ENCODE results near the gene EARS2. TPM values are rescaled to one million over a fixed set of nuclear protein-coding genes. Genes with fewer than 3 reads are reported as not detected.

The EARS2 gene
- total RNA-seq, 1 donor from 2014 or later: 21.1 TPM

DNA sequence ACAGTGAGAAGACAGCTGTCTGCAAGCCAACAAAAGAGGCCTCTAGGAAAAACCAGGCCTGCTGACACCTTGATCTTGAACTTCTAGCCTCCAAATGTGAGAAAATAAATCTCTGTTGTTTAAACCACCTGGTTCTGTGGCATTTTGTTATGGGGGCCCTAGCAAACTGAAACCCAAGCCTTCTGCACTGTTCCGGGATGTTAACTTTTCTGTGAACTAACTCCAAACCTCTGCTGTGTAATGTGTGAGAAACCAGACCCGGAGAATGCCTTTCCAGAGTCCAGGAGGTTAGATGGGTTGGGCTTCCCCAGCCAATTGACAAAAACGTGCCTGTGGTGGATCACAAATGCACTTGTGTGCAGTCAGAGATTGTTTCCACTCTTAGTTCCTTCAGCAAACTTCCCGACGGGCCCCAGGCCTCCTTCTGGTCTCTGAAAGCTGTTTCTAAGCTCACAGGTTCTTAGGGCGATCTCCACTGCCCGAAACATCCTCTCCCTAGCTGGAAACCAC is 33.2 kb downstream of the EARS2 start:
- Histone ChIP-seq H3K36me3 (peaks cover 70% of the 10 kb centered on the region), H3K27me3 (ENCODE audit: low read depth) (no peaks in the 10 kb centered on the region), H3K4me1 (peaks cover 11% of the 10 kb centered on the region), H3K9me3 (replicated peaks) (no peaks in the 10 kb centered on the region), H3K4me3 (no peak overlapping the region), H3K27ac (replicated peaks) (no peak overlapping the region)
- intact Hi-C loops (cut with micrococcal nuclease): no loop called here
- TF ChIP-seq, protein P1, sequence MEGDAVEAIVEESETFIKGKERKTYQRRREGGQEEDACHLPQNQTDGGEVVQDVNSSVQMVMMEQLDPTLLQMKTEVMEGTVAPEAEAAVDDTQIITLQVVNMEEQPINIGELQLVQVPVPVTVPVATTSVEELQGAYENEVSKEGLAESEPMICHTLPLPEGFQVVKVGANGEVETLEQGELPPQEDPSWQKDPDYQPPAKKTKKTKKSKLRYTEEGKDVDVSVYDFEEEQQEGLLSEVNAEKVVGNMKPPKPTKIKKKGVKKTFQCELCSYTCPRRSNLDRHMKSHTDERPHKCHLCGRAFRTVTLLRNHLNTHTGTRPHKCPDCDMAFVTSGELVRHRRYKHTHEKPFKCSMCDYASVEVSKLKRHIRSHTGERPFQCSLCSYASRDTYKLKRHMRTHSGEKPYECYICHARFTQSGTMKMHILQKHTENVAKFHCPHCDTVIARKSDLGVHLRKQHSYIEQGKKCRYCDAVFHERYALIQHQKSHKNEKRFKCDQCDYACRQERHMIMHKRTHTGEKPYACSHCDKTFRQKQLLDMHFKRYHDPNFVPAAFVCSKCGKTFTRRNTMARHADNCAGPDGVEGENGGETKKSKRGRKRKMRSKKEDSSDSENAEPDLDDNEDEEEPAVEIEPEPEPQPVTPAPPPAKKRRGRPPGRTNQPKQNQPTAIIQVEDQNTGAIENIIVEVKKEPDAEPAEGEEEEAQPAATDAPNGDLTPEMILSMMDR (IDR thresholded peaks at IDR 0.05; ENCODE audit: borderline replicate concordance): no peak
- DNase-seq: no peak

DNA sequence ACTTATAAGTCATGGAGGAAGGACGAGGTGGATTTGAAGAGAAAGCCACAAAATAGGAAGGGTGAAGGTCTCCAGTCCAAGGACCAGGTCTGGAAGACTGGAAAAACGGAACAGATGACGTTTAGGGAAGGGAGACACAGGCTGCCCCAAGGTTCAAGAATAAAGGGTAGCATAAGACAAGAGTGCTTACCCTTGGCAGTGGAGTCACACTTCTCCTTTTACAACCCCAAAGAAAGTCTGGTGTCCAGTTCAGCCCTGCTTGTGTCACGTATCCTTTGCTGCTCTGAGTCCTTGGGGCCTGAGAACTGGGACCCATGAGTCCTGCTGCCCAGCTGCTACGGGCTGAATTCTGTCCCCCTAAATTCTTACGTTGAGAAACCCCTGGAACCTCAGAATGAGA is 33.8 kb downstream of the EARS2 start:
- H3K4me3 ChIP-seq: no peak overlapping the region
- DNase-seq: no peak
- intact Hi-C loops (cut with micrococcal nuclease): no loop called here
- H3K4me1 ChIP-seq: peaks cover 9% of the 10 kb centered on the region
- no peaks in the 10 kb centered on the region for H3K9me3 ChIP-seq (replicated peaks)
- TF ChIP-seq, protein P1 (IDR thresholded peaks at IDR 0.05; ENCODE audit: borderline replicate concordance): no peak
- H3K27me3 ChIP-seq (ENCODE audit: low read depth): no peaks in the 10 kb centered on the region
- H3K36me3 ChIP-seq: peaks cover 64% of the 10 kb centered on the region
- no peak overlapping the region for H3K27ac ChIP-seq (replicated peaks)

DNA sequence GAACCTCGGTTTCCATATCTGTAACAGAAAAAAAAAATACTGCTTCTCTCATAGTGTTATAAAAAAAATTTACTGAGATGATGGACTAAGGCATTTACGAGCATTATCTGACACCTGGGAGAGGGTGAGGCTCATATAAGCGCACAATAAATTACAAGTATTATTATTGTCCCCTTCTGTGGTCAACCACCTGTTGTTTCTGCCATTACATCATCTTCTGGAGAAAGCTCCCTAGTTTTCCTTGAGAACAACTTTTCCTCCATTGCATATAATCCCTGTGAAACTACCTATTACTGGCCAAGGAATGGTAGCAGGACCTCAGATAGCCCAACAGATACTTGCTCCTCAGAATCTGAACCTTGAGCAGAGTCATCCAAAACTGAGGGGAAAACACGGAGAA is 35.2 kb downstream of the EARS2 start:
- Histone ChIP-seq H3K27ac (replicated peaks) (no peak overlapping the region), H3K4me3 (no peak overlapping the region), H3K9me3 (replicated peaks) (no peaks in the 10 kb centered on the region), H3K36me3 (peaks cover 57% of the 10 kb centered on the region), H3K27me3 (ENCODE audit: low read depth) (no peaks in the 10 kb centered on the region), H3K4me1 (peaks cover 5% of the 10 kb centered on the region)
- TF ChIP-seq, protein P1 (IDR thresholded peaks at IDR 0.05; ENCODE audit: borderline replicate concordance): no peak
- DNase-seq: no peak
- intact Hi-C loops (cut with micrococcal nuclease): no loop called here

DNA sequence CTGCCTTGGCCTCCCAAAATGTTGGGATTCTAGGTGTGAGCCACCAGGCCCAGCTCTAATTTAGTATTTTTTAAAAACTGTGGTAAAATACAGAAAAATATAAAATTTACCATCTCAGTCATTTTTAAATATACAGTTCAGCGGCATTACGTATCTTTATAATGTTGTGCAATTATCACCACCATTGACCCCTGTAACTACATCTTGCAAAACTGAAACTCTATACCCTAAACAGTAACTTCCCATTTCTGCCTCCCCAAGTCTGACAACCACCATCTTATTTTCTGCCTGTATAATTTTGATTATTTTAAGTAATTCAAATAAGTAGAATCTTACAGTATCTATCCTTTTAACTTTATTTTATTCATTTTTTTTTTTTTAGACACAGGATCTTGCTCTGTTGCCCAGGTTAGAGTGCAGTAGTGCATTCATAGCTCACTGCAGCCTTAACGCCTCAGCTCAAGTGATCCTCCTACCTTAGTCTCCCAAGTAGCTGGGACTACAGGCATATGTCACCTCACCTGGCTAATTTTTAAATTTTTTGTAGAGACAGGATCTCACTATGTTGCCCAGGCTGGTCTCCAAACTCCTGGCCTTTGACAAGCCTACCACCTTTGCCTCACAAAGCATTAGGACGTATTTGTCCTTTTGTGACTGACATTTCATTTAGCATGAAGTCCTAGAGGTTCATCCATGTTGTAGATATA is 36.0 kb downstream of the EARS2 start:
- intact Hi-C loops (cut with micrococcal nuclease): no loop called here
- H3K36me3 ChIP-seq: peaks cover 53% of the 10 kb centered on the region
- H3K27me3 ChIP-seq (ENCODE audit: low read depth): no peaks in the 10 kb centered on the region

DNA sequence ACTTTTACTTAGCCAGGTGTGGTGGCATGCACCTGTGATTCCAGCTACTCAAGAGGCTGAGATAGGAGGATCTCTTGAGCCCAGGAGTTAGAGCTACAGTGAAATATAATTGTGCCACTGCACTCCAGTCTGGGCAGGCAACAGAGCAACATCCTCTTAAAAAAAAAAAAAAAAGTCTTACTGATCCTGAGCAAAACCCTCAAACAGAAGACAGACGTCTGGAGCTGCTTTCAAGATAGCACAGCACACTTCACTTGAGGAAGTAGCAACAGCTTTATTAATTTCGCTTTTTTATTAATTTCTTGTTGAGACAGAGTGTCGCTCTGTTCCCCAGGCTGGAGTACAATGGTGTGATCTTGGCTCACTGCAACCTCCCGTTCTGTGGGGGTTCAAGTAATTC is 36.6 kb downstream of the EARS2 start:
- intact Hi-C loops (cut with micrococcal nuclease): no loop called here

More for the DNA sequence above, 36.0 kb downstream of the EARS2 start:
- TF ChIP-seq, protein P1 (IDR thresholded peaks at IDR 0.05; ENCODE audit: borderline replicate concordance): no peak
- Histone ChIP-seq H3K4me3 (no peak overlapping the region), H3K9me3 (replicated peaks) (no peaks in the 10 kb centered on the region), H3K27ac (replicated peaks) (no peak overlapping the region), H3K4me1 (peaks cover 5% of the 10 kb centered on the region)
- no peak for DNase-seq

More for the DNA sequence above, 36.6 kb downstream of the EARS2 start:
- no peaks in the 10 kb centered on the region for H3K9me3 ChIP-seq (replicated peaks)
- peaks cover 51% of the 10 kb centered on the region for H3K36me3 ChIP-seq
- no peak for DNase-seq
- TF ChIP-seq, protein P1 (IDR thresholded peaks at IDR 0.05; ENCODE audit: borderline replicate concordance): no peak
- H3K4me1 ChIP-seq: peaks cover 5% of the 10 kb centered on the region
- no peak overlapping the region for H3K4me3 ChIP-seq
- H3K27me3 ChIP-seq (ENCODE audit: low read depth): no peaks in the 10 kb centered on the region
- H3K27ac ChIP-seq (replicated peaks): no peak overlapping the region

All from left ventricle myocardium inferior (tissue), 1 donor.